Posterior cingulate gyrus (tissue), 11 donors: ENCODE data around the gene IDH3G.
A peak's percentile ranks its signal among the peaks of the same experiment; 100 is the strongest.

Experiments used
- DNase-seq, 10 donors: peaks; one replicate each; pipeline versions ENCODE4 v3.0.0 to v3.0.0-alpha.2; 2020 to 2021; ENCODE audit warnings: mixed read lengths in 3 of 10
- intact Hi-C: fragments of 100-400 bp; cut with DNase I; formaldehyde crosslinking; loops from one replicate; pipeline ENCODE4 v1.15.1; 2023

The IDH3G gene

GRCh38 chrX:153740631-153741222, 53.4 kb downstream of the IDH3G start:
- intact Hi-C loops, result no loop called here
- peak in 2 of 10 donors; percentile 42 to 69 for DNase-seq

- intact Hi-C loops, result no loop called here
- peak in 3 of 10 donors; percentile 52 to 65 (median 65) for DNase-seq
Measured at GRCh38 chrX:153739754-153740486, 54.3 kb downstream of the IDH3G start.

- peak in 2 of 10 donors; percentile 62 to 73 for DNase-seq
- intact Hi-C loops, result no loop called here
Measured at GRCh38 chrX:153738056-153738605, 56.0 kb downstream of the IDH3G start.

- peak in 2 of 10 donors; percentile 64 to 70 for DNase-seq
- intact Hi-C loops, result no loop called here
Measured at GRCh38 chrX:153736871-153737441, 57.2 kb downstream of the IDH3G start.

GRCh38 chrX:153736071-153736820, 57.9 kb downstream of the IDH3G start:
- peak in 2 of 10 donors; percentile 57 to 62 for DNase-seq
- intact Hi-C loops, result no loop called here
